Colonic mucosa (tissue), 4 donors: ENCODE data around the gene ATP12A. TPM values are rescaled to one million over a fixed set of nuclear protein-coding genes. Genes with fewer than 3 reads are reported as not detected.
A peak's percentile ranks its signal among the peaks of the same experiment; 100 is the strongest.

Experiments
- DNase-seq: peaks from one replicate; pipeline ENCODE4 v3.0.0-alpha.2; 2020
- H3K27ac ChIP-seq: fragments of 200-600 bp; one replicate; pipeline ENCODE4 v1.8.0; 2021
- H3K27me3 ChIP-seq: fragments of 200-600 bp; one replicate; pipeline ENCODE4 v1.8.0; 2021
- H3K36me3 ChIP-seq: fragments of 200-600 bp; one replicate; pipeline ENCODE4 v1.8.0; 2021
- H3K4me1 ChIP-seq: fragments of 200-600 bp; one replicate; pipeline ENCODE4 v1.8.0; 2021; ENCODE audit warnings: mild to moderate bottlenecking
- H3K4me3 ChIP-seq: fragments of 200-600 bp; one replicate; pipeline ENCODE4 v1.8.0; 2021
- H3K9ac ChIP-seq, 2 donors: one replicate each; pipeline ENCODE4 v1.7.0; 2013; ENCODE audit warnings: control low read depth in 2 of 2, low read depth in 2 of 2, low read length in 2 of 2
- H3K9me3 ChIP-seq: fragments of 200-600 bp; one replicate; pipeline ENCODE4 v1.8.0; 2021
- CTCF ChIP-seq: fragments of 200-600 bp; IDR thresholded peaks from one replicate; pipeline ENCODE4 v1.8.0; 2022; ENCODE audit warnings: antibody characterized with exemption, mild to moderate bottlenecking
- intact Hi-C: fragments of 100-400 bp; cut with DNase I; formaldehyde crosslinking; loops from one replicate; pipeline ENCODE4 v1.14.1; 2022
- total RNA-seq, 2 donors: library from RNA; stranded (reverse); fragmentation: NEBNext Ultra II Directional in 1 of 2; extraction: Animal tissue kit (Norgen Biotek cat#: 25700) in 1 of 2; gene quantifications; one replicate each; pipeline ENCODE4 v1.2.1, GENCODE V29; 2021
- donor health status: healthy.
- donor health status: DM: no; HTN: no; CAD: no.
- donor health status: DM: no; HTN: no; CAD: no.

ATP12A gene
- total RNA-seq, 2 donors from 2014 or later: 0.64 to 1.4 TPM

- intact Hi-C loops: no loop called here
- peak; percentile 65 for TF ChIP-seq CTCF
Measured at GRCh38 chr13:24693862-24694471, 13.8 kb downstream of the ATP12A start.

GRCh38 chr13:24694907-24695306 is 14.7 kb downstream of the ATP12A start:
- intact Hi-C loops: no loop called here

More at GRCh38 chr13:24693862-24694471, 13.8 kb downstream of the ATP12A start:
- no peaks in the 10 kb centered on the region for H3K36me3 ChIP-seq
- H3K27ac ChIP-seq: no peak overlapping the region
- no peaks in the 10 kb centered on the region for H3K9me3 ChIP-seq
- peak; percentile 49 for DNase-seq
- no peaks in the 10 kb centered on the region for H3K27me3 ChIP-seq
- H3K9ac ChIP-seq: no peak overlapping the region
- H3K4me1 ChIP-seq: no peaks in the 10 kb centered on the region
- no peak overlapping the region for H3K4me3 ChIP-seq

GRCh38 chr13:24698686-24699085 is 18.5 kb downstream of the ATP12A start:
- no peak for TF ChIP-seq CTCF
- DNase-seq: no peak
- intact Hi-C loops: no loop called here

More at GRCh38 chr13:24694907-24695306, 14.7 kb downstream of the ATP12A start:
- Histone ChIP-seq H3K4me3 (no peak overlapping the region), H3K9me3 (no peaks in the 10 kb centered on the region), H3K36me3 (no peaks in the 10 kb centered on the region), H3K27ac (no peak overlapping the region), H3K9ac (peak overlapping the region in 1 of 2 donors; percentile 9), H3K27me3 (no peaks in the 10 kb centered on the region), H3K4me1 (no peaks in the 10 kb centered on the region)
- DNase-seq: no peak
- TF ChIP-seq CTCF: no peak

GRCh38 chr13:24699541-24699940 is 19.3 kb downstream of the ATP12A start:
- no peaks in the 10 kb centered on the region for H3K9me3 ChIP-seq
- H3K9ac ChIP-seq: no peak overlapping the region
- H3K27me3 ChIP-seq: no peaks in the 10 kb centered on the region
- H3K36me3 ChIP-seq: no peaks in the 10 kb centered on the region
- no peak for TF ChIP-seq CTCF
- H3K27ac ChIP-seq: no peak overlapping the region
- intact Hi-C loops: no loop called here
- no peak for DNase-seq
- H3K4me1 ChIP-seq: no peaks in the 10 kb centered on the region
- H3K4me3 ChIP-seq: no peak overlapping the region

More at GRCh38 chr13:24698686-24699085, 18.5 kb downstream of the ATP12A start:
- Histone ChIP-seq H3K9me3 (no peaks in the 10 kb centered on the region), H3K9ac (no peak overlapping the region), H3K4me3 (no peak overlapping the region), H3K4me1 (no peaks in the 10 kb centered on the region), H3K27me3 (no peaks in the 10 kb centered on the region), H3K27ac (no peak overlapping the region), H3K36me3 (no peaks in the 10 kb centered on the region)

- Histone ChIP-seq H3K27me3 (no peaks in the 10 kb centered on the region), H3K9ac (no peak overlapping the region), H3K4me3 (no peak overlapping the region), H3K36me3 (no peaks in the 10 kb centered on the region), H3K9me3 (no peaks in the 10 kb centered on the region), H3K4me1 (no peaks in the 10 kb centered on the region), H3K27ac (no peak overlapping the region)
- TF ChIP-seq CTCF: no peak
- DNase-seq: no peak
- intact Hi-C loops: no loop called here
Measured at GRCh38 chr13:24700539-24700938, 20.3 kb downstream of the ATP12A start.
